Hepatocyte (in vitro differentiated cells): ENCODE measurements around the gene LTF. TPM values are rescaled to one million over a fixed set of nuclear protein-coding genes. Genes with fewer than 3 reads are reported as not detected.

Experiments
- DNase-seq: peaks from one replicate; pipeline ENCODE4 v3.0.0-alpha.2; 2016; ENCODE audit warnings: low spot score
- H2AFZ ChIP-seq: fragments of 200-600 bp; sonication (generic); 2 replicates; pipeline ENCODE4 v1.6.0; 2016; ENCODE audit warnings: antibody characterized with exemption, mild to moderate bottlenecking
- H3K27ac ChIP-seq: fragments of 200-600 bp; sonication (generic); 2 replicates; pipeline ENCODE4 v1.5.1; 2016; ENCODE audit warnings: mild to moderate bottlenecking
- H3K27me3 ChIP-seq: fragments of 200-600 bp; sonication (generic); 2 replicates; pipeline ENCODE4 v1.6.1; 2016
- H3K36me3 ChIP-seq: fragments of 200-600 bp; sonication (generic); replicated peaks from 2 replicates; pipeline ENCODE4 v1.5.1; 2016; ENCODE audit warnings: low read depth; ENCODE audit not compliant: insufficient read depth
- H3K4me1 ChIP-seq: fragments of 200-600 bp; sonication (generic); 2 replicates; pipeline ENCODE4 v1.5.1; 2016; ENCODE audit warnings: mild to moderate bottlenecking, moderate library complexity; ENCODE audit not compliant: insufficient read depth
- H3K4me2 ChIP-seq: fragments of 200-600 bp; sonication (generic); 2 replicates; pipeline ENCODE4 v1.6.0; 2016
- H3K4me3 ChIP-seq: fragments of 200-600 bp; sonication (generic); 2 replicates; pipeline ENCODE4 v1.5.1; 2016; ENCODE audit warnings: mild to moderate bottlenecking
- H3K79me2 ChIP-seq: fragments of 200-600 bp; sonication (generic); 2 replicates; pipeline ENCODE4 v1.6.0; 2017; ENCODE audit warnings: mild to moderate bottlenecking
- H3K9me2 ChIP-seq: fragments of 200-600 bp; sonication (generic); replicated peaks from 2 replicates; pipeline ENCODE4 v1.6.0; 2017; ENCODE audit warnings: mild to moderate bottlenecking; ENCODE audit not compliant: insufficient read depth
- H3K9me3 ChIP-seq: fragments of 200-600 bp; sonication (generic); 2 replicates; pipeline ENCODE4 v1.5.1; 2016; ENCODE audit warnings: low read depth, mild to moderate bottlenecking
- H4K20me1 ChIP-seq: fragments of 200-600 bp; sonication (generic); 2 replicates; pipeline ENCODE4 v1.6.0; 2016; ENCODE audit warnings: mild to moderate bottlenecking; ENCODE audit not compliant: insufficient read depth, poor library complexity, severe bottlenecking
- EZH2 ChIP-seq: fragments of 200-600 bp; sonication (generic); IDR thresholded peaks from 2 replicates; pipeline ENCODE4 v1.6.1; 2016; ENCODE audit warnings: antibody characterized with exemption, mild to moderate bottlenecking, borderline replicate concordance
- EZH2phosphoT487 ChIP-seq: fragments of 200-600 bp; sonication (generic); IDR thresholded peaks from one replicate; pipeline ENCODE4 v1.6.1; 2018; ENCODE audit warnings: antibody characterized with exemption, mild to moderate bottlenecking, low read depth, moderate library complexity; ENCODE audit not compliant: unreplicated experiment, severe bottlenecking
- WGBS: methylation state at CpG from one replicate; pipeline ENCODE4 v1.1.6; 2016; ENCODE audit warnings: low lambda C conversion rate; ENCODE audit errors: missing lambda C conversion rate; 5-methylcytosine and 5-hydroxymethylcytosine counted together
- polyA plus RNA-seq: library from polyadenylated mRNA; unstranded; fragments of >200 nt; fragmentation: Nextera tagmentation; extraction: Ambion mirVana; gene quantifications from 2 replicates; pipeline ENCODE4 v1.2.1, GENCODE V29; 2016
- total RNA-seq: library from RNA; depleted of rRNA; stranded (reverse); fragments of >200 nt; gene quantifications from 2 replicates; pipeline ENCODE4 v1.2.3, GENCODE V29; 2014
- TF ChIP-seq, protein P1 (sequence below): fragments of 200-600 bp; sonication (generic); IDR thresholded peaks from 2 replicates; pipeline ENCODE4 v1.5.1; 2016; ENCODE audit warnings: antibody characterized with exemption, mild to moderate bottlenecking; ENCODE audit not compliant: poor library complexity

Gene LTF
- total and polyA plus RNA-seq, 2 experiments from 2014 or later: 1.8 TPM; not detected in 1

DNA sequence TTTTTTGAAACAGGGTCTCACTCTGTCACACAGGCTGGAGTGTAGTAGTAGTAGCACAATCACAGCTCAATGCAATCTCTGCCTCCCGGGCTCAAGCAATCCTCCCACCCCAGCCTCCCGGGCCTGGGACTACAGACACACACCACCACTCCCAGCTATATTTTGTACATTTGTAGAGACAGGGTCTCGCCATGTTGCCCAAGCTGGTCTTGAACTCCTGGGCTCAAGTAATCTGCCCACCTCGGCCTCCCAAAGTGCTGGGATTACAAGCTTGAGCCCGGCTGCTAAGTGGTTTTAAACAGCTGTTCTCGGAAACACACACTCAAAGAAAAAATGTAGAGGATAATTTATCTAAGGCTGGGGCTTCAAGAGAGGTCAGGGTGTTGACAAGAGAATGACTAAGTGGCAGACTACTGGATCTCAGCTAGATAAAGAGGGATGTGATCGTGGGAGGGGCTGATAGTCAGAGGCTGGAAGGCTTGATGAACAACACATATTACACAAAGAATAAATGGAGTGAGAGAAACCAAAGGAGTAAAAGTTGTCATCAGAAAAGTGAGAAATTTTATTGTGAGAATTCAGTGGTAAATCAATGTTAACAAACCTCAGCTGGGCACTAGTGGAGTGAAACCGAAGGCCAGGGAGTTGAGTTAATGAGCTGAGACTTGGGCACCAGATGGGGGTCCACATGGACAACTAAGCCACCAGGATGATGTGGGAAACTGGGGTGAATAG is 64.5 kb downstream of the LTF start:
- H3K9me2 ChIP-seq: no peaks in the 10 kb centered on the region
- no peak overlapping the region for H3K4me3 ChIP-seq
- H3K79me2 ChIP-seq: no peaks in the 10 kb centered on the region
- DNase-seq: peak; percentile 65
- H4K20me1 ChIP-seq: no peaks in the 10 kb centered on the region
- H3K36me3 ChIP-seq: no peaks in the 10 kb centered on the region
- peak overlapping the region; percentile 36 for H3K27ac ChIP-seq
- H3K9me3 ChIP-seq: no peaks in the 10 kb centered on the region
- WGBS: 34% methylated on average over 8 of the region's 8 CpGs
- H3K4me1 ChIP-seq: no peaks in the 10 kb centered on the region
- H3K4me2 ChIP-seq: no peak overlapping the region
- no peak overlapping the region for H2AFZ ChIP-seq
- H3K27me3 ChIP-seq: peaks cover 18% of the 10 kb centered on the region
- TF ChIP-seq, protein P1, sequence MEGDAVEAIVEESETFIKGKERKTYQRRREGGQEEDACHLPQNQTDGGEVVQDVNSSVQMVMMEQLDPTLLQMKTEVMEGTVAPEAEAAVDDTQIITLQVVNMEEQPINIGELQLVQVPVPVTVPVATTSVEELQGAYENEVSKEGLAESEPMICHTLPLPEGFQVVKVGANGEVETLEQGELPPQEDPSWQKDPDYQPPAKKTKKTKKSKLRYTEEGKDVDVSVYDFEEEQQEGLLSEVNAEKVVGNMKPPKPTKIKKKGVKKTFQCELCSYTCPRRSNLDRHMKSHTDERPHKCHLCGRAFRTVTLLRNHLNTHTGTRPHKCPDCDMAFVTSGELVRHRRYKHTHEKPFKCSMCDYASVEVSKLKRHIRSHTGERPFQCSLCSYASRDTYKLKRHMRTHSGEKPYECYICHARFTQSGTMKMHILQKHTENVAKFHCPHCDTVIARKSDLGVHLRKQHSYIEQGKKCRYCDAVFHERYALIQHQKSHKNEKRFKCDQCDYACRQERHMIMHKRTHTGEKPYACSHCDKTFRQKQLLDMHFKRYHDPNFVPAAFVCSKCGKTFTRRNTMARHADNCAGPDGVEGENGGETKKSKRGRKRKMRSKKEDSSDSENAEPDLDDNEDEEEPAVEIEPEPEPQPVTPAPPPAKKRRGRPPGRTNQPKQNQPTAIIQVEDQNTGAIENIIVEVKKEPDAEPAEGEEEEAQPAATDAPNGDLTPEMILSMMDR: no peak
- TF ChIP-seq EZH2phosphoT487: peak; percentile 74
- TF ChIP-seq EZH2: no peak

DNA sequence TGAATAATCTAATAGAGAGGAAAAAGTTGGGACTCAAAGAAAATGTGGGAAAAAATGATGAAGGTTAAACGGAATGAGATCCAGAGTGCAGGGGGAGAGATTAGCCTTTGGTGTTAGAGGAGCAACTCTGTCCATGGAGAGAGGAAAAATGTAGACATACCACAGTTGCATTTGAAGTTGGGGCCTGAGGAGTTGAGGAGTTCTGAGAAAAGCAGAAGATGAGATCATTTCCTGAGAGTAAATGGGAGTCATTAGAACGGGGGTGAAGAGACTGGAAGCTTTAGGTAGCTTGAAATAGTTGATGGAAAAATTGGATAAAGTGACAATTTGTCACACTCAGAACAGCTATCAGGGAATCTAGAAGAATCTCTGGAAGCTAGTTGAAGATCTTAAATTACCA is 65.1 kb downstream of the LTF start:
- Histone ChIP-seq H3K9me2 (no peaks in the 10 kb centered on the region), H4K20me1 (no peaks in the 10 kb centered on the region), H3K4me2 (no peak overlapping the region), H3K4me3 (no peak overlapping the region), H3K79me2 (no peaks in the 10 kb centered on the region), H3K9me3 (no peaks in the 10 kb centered on the region), H3K27me3 (peaks cover 21% of the 10 kb centered on the region), H3K36me3 (no peaks in the 10 kb centered on the region), H3K4me1 (no peaks in the 10 kb centered on the region), H2AFZ (no peak overlapping the region), H3K27ac (peak overlapping the region; percentile 36)
- 64% methylated on average over 2 of the region's 2 CpGs for WGBS
- no peak for DNase-seq
- TF ChIP-seq, protein P1: no peak
- TF ChIP-seq EZH2phosphoT487 (no peak), EZH2 (no peak)

DNA sequence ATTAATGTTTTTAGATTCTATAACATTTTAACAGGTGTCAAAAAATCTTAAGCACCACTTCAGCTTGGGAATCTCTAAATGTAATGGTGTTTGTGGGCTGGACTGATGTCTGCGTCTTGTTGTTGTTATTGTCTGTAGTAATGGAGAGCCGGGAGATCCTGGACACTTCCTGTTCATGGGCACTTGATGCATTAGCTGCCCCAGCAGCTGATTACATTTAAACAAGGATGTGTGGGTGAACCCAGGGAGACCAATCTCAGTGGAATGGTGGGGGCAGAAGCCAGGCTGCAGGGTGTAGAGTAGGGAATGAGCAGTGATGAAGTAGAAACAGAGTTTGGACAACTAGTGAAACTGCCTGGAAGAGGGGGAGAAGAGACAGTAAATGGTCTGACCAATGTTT is 65.6 kb downstream of the LTF start:
- Histone ChIP-seq H3K27me3 (peaks cover 21% of the 10 kb centered on the region), H3K36me3 (no peaks in the 10 kb centered on the region), H3K4me3 (no peak overlapping the region), H4K20me1 (no peaks in the 10 kb centered on the region), H3K4me1 (no peaks in the 10 kb centered on the region), H3K9me3 (no peaks in the 10 kb centered on the region), H3K4me2 (no peak overlapping the region), H3K9me2 (no peaks in the 10 kb centered on the region), H3K27ac (no peak overlapping the region), H2AFZ (no peak overlapping the region), H3K79me2 (no peaks in the 10 kb centered on the region)
- TF ChIP-seq EZH2 (no peak), EZH2phosphoT487 (no peak)
- TF ChIP-seq, protein P1: no peak
- 74% methylated on average over 2 of the region's 2 CpGs for WGBS
- DNase-seq: no peak
